HG02798 (cell line): ENCODE results near the gene ITGB2.

Source experiments
- ATAC-seq: cut with Tn5 transposase; IDR thresholded peaks from one replicate; pipeline ENCODE4 v1.9.1; 2021; ENCODE audit warnings: mild to moderate bottlenecking; ENCODE audit not compliant: unreplicated experiment, poor library complexity

ITGB2 gene

GRCh38 chr21:44955798-44956175, 35.1 kb upstream of the ITGB2 start:
- ATAC-seq, result no peak

DNA sequence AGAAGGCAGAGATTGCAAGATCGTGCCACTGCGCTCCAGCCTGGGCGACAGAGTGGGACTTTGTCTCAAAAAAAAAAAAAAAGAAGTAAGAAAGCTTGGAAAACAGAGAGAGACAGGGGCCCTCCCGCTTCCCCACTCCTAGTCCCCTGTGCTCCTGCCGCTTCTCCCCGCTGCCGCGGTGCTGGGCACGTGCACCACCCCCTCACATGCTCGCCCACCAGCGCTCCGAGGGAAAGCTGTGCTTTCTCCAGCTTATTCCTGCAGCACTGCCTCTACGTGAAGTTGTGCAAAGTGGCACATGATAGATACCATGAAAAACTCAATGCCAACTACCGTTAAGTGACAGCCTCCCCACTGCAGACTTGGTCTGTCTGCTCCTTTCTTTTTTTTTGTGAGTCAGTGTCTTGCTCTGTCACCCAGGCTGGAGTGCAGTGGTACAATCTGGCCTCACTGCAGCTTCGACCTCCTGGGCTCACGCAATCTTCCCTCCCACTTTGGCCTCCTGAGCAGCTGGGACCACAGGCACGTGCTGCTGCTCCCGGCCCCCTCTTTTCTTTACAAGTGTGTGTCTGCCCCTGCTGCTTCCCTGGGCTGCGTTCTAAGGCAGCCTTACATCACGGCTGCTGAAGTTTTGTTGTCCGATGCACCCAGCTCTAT, 34.6 kb upstream of the ITGB2 start:
- no peak for ATAC-seq

DNA sequence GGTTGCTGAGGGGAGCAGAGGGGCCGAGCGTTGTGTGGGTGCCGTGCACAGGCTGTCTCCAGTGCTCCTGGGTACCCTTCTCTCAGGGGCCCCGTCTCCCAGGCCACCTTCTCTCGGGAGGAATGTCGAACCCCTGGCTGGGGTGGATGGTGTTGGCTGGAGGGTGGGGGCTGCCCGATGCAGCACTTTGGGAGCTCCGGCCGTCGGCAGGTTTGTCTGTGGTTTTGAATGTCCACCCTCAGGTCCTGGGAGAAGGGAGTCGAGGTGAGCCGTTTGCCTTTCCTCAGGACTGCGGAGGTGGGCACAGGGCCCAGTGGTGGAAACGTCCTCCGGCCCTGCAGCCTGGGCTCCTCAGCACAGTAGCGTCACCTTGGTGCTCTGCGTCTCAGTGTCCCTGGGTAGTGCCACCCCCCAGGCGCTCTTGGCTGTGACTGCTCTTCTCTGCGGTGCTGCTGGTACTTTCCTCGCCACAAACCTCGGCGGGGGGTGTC, 33.6 kb upstream of the ITGB2 start:
- ATAC-seq, result no peak

GRCh38 chr21:44953628-44954021, 32.9 kb upstream of the ITGB2 start:
- no peak for ATAC-seq

GRCh38 chr21:44952929-44953627, 32.4 kb upstream of the ITGB2 start:
- ATAC-seq, result no peak

GRCh38 chr21:44952116-44952928, 31.6 kb upstream of the ITGB2 start:
- ATAC-seq, result no peak

GRCh38 chr21:44951186-44951915, 30.7 kb upstream of the ITGB2 start:
- no peak for ATAC-seq

- ATAC-seq, result no peak
Measured at GRCh38 chr21:44950351-44950750, 29.7 kb upstream of the ITGB2 start.

DNA sequence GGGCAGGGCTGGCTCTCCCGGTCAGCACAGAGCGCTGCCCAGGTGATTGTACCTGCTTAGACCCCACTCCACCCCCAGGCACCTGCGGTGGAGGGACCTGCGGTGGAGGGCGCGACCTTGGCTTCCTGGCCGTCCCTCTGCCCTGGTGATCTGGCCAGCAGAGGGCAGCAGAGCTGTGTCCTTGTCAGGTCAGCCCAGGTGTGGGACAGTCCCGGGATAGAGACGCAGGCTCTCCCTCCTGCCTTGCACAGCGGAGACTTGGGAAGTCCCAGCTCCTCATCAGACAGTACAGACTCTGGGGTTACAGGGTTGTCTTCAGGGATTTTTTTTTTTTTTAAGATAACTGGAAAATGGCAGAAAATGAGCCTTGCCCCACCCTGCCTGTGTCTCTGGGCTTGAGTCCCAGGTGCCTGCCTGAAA, 29.1 kb upstream of the ITGB2 start:
- ATAC-seq, result peak; percentile 71

GRCh38 chr21:44949161-44949778, 28.6 kb upstream of the ITGB2 start:
- no peak for ATAC-seq

DNA sequence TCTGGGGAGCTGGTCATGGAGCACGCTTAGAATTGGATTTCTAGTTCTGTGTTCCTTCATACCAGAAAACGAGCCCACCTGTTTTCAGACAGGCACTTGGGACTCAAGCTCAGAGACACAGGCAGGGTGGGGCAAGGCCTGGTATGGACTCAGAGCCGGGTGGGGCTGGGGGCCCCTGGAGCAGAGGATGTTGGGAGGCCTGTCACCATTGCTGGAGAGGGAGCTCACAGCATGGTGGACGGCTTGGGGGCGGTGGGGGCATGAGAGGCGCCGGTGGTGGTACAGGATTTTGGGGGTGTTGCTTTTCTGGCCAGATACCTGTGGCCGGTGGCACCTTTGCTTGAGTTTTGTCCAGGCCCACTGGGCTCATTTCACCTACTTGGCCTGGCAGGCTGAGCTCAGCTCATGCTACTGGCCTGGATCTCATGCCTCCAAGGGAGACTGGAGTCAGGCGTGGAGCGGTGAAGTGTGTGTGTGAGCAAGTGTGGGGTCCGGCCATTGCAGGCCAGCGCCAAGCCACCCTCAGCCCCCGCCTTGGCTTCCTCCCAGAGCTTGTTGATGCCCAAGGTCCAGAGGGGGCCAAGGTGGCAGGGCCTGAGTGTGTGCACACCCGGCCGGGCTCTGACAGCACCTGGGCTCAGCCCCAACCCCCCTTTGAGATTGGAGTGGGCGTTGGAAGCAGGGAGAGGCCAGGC, 27.9 kb upstream of the ITGB2 start:
- no peak for ATAC-seq

GRCh38 chr21:44947930-44948331, 27.2 kb upstream of the ITGB2 start:
- ATAC-seq, result no peak

DNA sequence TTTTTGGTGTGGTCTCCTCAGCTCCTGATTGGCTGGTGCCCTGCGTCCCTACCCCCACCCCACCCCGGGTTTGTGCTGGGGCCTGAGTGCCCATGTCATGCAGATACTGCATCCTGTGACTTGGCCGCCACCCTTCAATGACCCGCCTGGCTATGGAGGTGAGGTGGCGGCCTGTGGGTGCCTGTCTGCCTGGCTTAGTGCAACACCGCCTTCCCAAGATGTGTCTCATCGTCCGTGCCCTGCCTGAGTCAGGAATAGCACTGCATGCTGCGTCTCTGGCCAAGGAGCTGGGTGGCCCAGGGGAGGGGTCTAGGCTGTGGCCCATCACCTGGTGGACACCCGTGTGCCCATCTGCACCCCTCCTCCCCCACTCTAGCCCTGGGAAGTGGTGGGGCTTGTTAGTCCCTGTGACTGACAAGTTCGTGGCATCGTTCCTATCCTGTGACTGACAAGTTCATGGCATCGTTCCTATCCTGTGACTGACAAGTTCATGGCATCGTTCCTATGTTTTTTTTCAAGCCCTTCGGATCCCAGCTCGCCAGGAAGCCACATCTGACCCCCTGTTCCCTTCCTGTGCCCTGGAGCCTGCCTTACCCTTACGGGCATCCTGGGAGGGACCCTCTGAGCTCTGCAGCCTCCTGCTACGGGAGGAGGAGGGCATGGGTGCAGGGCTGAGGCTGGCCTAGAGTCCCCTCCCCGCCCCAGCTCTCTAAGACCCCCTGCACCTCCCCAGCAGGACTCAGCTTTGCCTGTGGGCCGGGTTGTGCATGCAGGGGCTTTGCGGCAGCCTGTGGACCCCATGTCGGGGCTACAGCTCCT, 26.6 kb upstream of the ITGB2 start:
- ATAC-seq, result no peak

DNA sequence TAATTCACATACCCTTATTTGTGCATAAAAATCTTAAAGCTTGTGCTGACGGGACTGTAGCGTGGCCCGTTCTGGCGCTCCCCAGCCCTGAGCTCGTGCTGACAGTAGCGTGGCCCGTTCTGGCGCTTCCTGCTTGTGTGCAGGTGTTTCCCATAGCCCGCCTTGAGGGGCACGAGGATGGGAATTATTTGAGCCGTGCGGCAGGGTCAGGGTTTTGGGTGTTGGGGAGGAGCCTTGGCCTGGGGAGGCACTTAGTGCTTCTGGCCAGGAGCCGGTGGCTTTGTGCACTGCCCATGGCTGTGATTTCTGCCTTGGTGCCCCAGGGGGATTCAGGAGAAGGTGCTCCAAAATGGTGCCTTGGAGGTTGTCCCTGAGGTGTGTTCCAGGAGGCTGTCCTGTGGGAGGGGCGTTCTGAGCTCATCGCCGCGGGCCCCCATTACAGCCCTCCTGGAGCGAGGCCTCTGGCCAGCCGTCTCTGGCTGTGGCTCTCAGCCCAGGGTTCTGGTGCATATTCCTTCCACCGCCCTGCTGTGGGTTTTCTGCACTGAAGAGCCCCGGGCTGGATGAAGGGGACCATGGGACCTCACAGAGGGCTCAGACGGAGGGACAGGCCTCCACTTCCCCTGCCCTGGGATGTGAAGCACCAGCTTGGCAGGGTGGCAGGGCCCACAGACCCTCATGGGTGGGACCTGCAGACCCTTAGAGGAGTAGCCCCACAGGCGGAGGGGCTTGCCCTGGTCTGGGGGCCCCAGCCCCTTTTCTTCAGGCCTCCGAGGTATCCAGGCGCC, 25.7 kb upstream of the ITGB2 start:
- no peak for ATAC-seq

GRCh38 chr21:44944596-44944995, 23.9 kb upstream of the ITGB2 start:
- no peak for ATAC-seq

DNA sequence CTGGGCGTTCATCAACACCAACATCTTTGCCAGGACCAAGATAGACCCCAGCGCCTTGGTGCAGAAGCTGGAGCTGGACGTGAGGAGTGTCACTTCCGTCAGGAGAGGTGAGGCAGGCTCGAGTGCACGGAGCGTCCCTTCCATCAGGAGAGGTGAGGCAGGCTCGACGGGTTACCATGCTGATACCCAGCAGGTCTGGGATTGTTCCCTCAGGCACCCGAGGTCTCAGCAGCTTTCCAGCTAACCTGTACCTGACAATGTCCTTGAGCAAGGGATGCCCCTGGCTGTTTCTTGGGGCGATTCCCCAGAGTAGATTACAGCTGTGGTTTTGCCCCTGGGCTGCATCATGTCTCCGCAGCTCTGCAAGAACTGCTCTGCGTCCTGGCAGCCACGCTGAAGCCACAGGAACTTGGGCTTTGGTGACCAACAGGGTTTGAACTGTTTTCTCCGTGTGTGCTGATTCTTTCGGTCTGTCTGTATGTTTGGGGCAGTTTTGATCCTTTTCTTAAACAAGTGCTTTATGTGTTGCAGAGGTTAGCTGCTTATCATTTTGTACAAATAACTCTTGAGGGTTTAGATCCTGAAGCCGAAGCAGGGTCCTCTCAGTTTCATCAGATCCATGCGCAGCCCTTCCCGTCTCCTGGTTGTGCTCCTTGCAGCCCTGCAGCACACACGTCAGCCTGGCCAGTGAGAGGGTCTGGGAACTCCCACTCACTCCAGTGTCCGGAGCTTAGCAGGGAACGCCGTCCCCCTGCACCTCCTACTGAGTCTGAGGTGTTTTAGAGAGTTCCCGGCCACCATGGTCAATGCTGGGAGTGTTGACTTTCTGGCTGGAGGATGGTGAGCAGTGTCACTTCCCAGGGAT, 23.2 kb upstream of the ITGB2 start:
- no peak for ATAC-seq
